GM23338 (cell line): ENCODE measurements around the gene ZNF485.

Experiments
- CTCF ChIP-seq, 2 experiments: fragments of 200-600 bp in 1 of 2; sonication (generic) in 1 of 2; conservative IDR thresholded peaks; 2 replicates each; pipeline versions ENCODE4 v1.5.1 to v1.6.1; 2016 to 2017; ENCODE audit warnings: antibody characterized with exemption in 2 of 2, low read depth in 2 of 2, mild to moderate bottlenecking in 2 of 2, moderate library complexity in 1 of 2
- EZH2 ChIP-seq: fragments of 200-600 bp; sonication (generic); IDR thresholded peaks from one replicate; pipeline ENCODE4 v1.8.0; 2017; ENCODE audit warnings: antibody characterized with exemption, mild to moderate bottlenecking, low read depth; ENCODE audit not compliant: unreplicated experiment
- JUNB ChIP-seq: IDR thresholded peaks from one replicate; pipeline ENCODE4 v1.6.1; 2016; ENCODE audit warnings: antibody characterized with exemption; ENCODE audit not compliant: unreplicated experiment
- POLR2AphosphoS5 ChIP-seq: IDR thresholded peaks from 2 replicates; pipeline ENCODE4 v1.6.1; 2016; ENCODE audit warnings: antibody characterized with exemption, low read depth
- REST ChIP-seq: IDR thresholded peaks from one replicate; pipeline ENCODE4 v1.6.1; 2018; ENCODE audit warnings: antibody characterized with exemption; ENCODE audit not compliant: unreplicated experiment
- ZNF331 ChIP-seq: fragments of 250-450 bp; sonication (Bioruptor Pico); IDR thresholded peaks from 2 replicates; pipeline ENCODE4 v1.5.0; 2020; ENCODE audit warnings: low read depth, mild to moderate bottlenecking, moderate library complexity

- TF ChIP-seq CTCF (conservative IDR thresholded peaks at IDR 0.05; ENCODE audit: low read depth in 2 of 2) = no peak
- no peak for TF ChIP-seq EZH2
- no peak for TF ChIP-seq POLR2AphosphoS5
- TF ChIP-seq JUNB = no peak
- no peak for TF ChIP-seq ZNF331 (CRISPR knock-in tag)
- no peak for TF ChIP-seq REST
Measured at GRCh38 chr10:43616697-43617370, 10.6 kb downstream of the ZNF485 start.
